VCaP (cell line): ENCODE measurements around the gene APOD.

Experiments used
- H3K27ac ChIP-seq: fragments of 450-650 bp; 2 replicates; pipeline ENCODE4 v1.5.1; 2017
- CTCF ChIP-seq: fragments of 450-650 bp; conservative IDR thresholded peaks from 2 replicates; pipeline ENCODE4 v1.5.1; 2017; ENCODE audit warnings: mild to moderate bottlenecking, moderate library complexity

APOD gene

GRCh38 chr3:195542316-195542697 lies 41.4 kb downstream of the APOD start:
- TF ChIP-seq CTCF = no peak
- peak overlapping the region; percentile 81 for H3K27ac ChIP-seq

GRCh38 chr3:195540511-195540910 lies 43.2 kb downstream of the APOD start:
- TF ChIP-seq CTCF = no peak
- H3K27ac ChIP-seq = no peak overlapping the region

- no peak overlapping the region for H3K27ac ChIP-seq
- TF ChIP-seq CTCF = no peak
Measured at GRCh38 chr3:195540027-195540426, 43.7 kb downstream of the APOD start.

- H3K27ac ChIP-seq = no peak overlapping the region
- no peak for TF ChIP-seq CTCF
Measured at GRCh38 chr3:195539479-195539878, 44.3 kb downstream of the APOD start.

- TF ChIP-seq CTCF = no peak
- H3K27ac ChIP-seq = no peak overlapping the region
Measured at GRCh38 chr3:195537995-195538394, 45.7 kb downstream of the APOD start.

GRCh38 chr3:195535293-195535692 lies 48.4 kb downstream of the APOD start:
- TF ChIP-seq CTCF = no peak
- H3K27ac ChIP-seq = no peak overlapping the region

GRCh38 chr3:195532834-195533233 lies 50.9 kb downstream of the APOD start:
- TF ChIP-seq CTCF = no peak

GRCh38 chr3:195532345-195532744 lies 51.4 kb downstream of the APOD start:
- no peak for TF ChIP-seq CTCF

More at GRCh38 chr3:195532834-195533233, 50.9 kb downstream of the APOD start:
- no peak overlapping the region for H3K27ac ChIP-seq

More at GRCh38 chr3:195532345-195532744, 51.4 kb downstream of the APOD start:
- no peak overlapping the region for H3K27ac ChIP-seq
